Ovary (tissue), 3 donors: ENCODE measurements around the gene ZNF827.

Source experiments
- CTCF ChIP-seq, 3 donors: fragments of 450-650 bp in 2 of 3; fragments of 200-600 bp in 1 of 3; IDR thresholded peaks; one replicate each; pipeline versions ENCODE4 v1.5.1 to v1.8.0; 2016 to 2022; ENCODE audit warnings: antibody characterized with exemption in 3 of 3, mild to moderate bottlenecking in 1 of 3
- EP300 ChIP-seq: sonication (generic); formaldehyde crosslinking; IDR thresholded peaks from one replicate; pipeline ENCODE4 v1.6.1; 2017; ENCODE audit warnings: antibody characterized with exemption
- POLR2A ChIP-seq: fragments of 450-650 bp; IDR thresholded peaks from one replicate; pipeline ENCODE4 v1.6.1; 2017; ENCODE audit warnings: antibody characterized with exemption, mild to moderate bottlenecking, moderate library complexity
- donor health status: DM: no; HTN: no; CAD: no.

- no peak for TF ChIP-seq POLR2A
- no peak for TF ChIP-seq CTCF (IDR thresholded peaks at IDR 0.05)
- TF ChIP-seq EP300 = no peak
Measured at GRCh38 chr4:145876531-145877180, 62.0 kb downstream of the ZNF827 start.
